HCT116 (cell line): ENCODE data around the gene BTC. TPM values are rescaled to one million over a fixed set of nuclear protein-coding genes. Genes with fewer than 3 reads are reported as not detected.
A peak's percentile ranks its signal among the peaks of the same experiment; 100 is the strongest.

Experiments
- ATAC-seq: fragments of 200-7000 bp; cut with Tn5 transposase; 2 replicates; pipeline ENCODE4 v1.9.1; 2020; ENCODE audit warnings: mild to moderate bottlenecking, moderate library complexity
- BruUV-seq: library from RNA; stranded (reverse); fragments of 400-500 nt; replicated peaks from 2 replicates; lab custom pipeline; 2021; lab: Mats Ljungman, UMichigan
- CTCF ChIA-PET: fragments of 300-600 bp; sonication (Branson Sonifier 250); formaldehyde crosslinking; loops from one replicate; lab custom pipeline; 2021; ENCODE audit warnings: antibody characterized with exemption; lab: Charles Lee
- POLR2A ChIA-PET: fragments of 300-600, 350-600 bp; sonication (Branson Sonifier 250); formaldehyde crosslinking; loops from one replicate; lab custom pipeline; 2021; ENCODE audit warnings: antibody characterized with exemption; lab: Charles Lee
- RAD21 ChIA-PET, 2 experiments: fragments of 300-600 bp; sonication (Branson Sonifier 250); formaldehyde crosslinking; loops; one replicate each; lab custom pipeline; 2023; ENCODE audit warnings: low total read pairs in 2 of 2; ENCODE audit not compliant: uncharacterized antibody in 2 of 2, unreplicated experiment in 2 of 2, low non-redundant PET in 1 of 2; lab: Charles Lee
- DNase-seq: peaks from one replicate; pipeline ENCODE4 v3.0.0-alpha.2; 2010; ENCODE audit warnings: low read depth, low spot score
- H2AFZ ChIP-seq: fragments of 200-600 bp; shearing (Covaris generic), sonication (generic); 2 replicates; pipeline ENCODE4 v1.6.1; 2017; ENCODE audit warnings: low read depth, mixed run types, mixed read lengths, antibody characterized with exemption, low read length; ENCODE audit not compliant: poor library complexity, severe bottlenecking
- H3K27ac ChIP-seq: 2 replicates; pipeline ENCODE4 v1.5.1; 2012; ENCODE audit warnings: low read depth, low read length
- H3K27me3 ChIP-seq: fragments of 200-600 bp; sonication (generic); 2 replicates; pipeline ENCODE4 v1.6.1; 2016; ENCODE audit warnings: mixed run types, low read length, mixed read lengths; ENCODE audit not compliant: insufficient read depth
- H3K36me3 ChIP-seq, 2 experiments: fragments of 200-500 bp in 1 of 2; fragments of 200-600 bp in 1 of 2; sonication (Bioruptor generic) in 1 of 2; sonication (generic) in 1 of 2; 2 replicates each; pipeline versions ENCODE4 v1.5.1 to v1.6.1; 2014 to 2016; ENCODE audit warnings: low read length in 2 of 2, inconsistent platforms in 1 of 2, mixed read lengths in 1 of 2, mixed run types in 1 of 2; ENCODE audit not compliant: insufficient read depth in 2 of 2, control insufficient read depth in 1 of 2
- H3K4me1 ChIP-seq, 2 experiments: fragments of 200-600 bp in 1 of 2; sonication (generic) in 1 of 2; 2 replicates each; pipeline versions ENCODE4 v1.5.1 to v1.6.1; 2012 to 2017; ENCODE audit warnings: low read length in 2 of 2, inconsistent platforms in 1 of 2, mild to moderate bottlenecking in 1 of 2, mixed read lengths in 1 of 2, mixed run types in 1 of 2, moderate library complexity in 1 of 2; ENCODE audit not compliant: insufficient read depth in 2 of 2, control insufficient read depth in 1 of 2
- H3K4me2 ChIP-seq: fragments of 200-600 bp; sonication (generic); 2 replicates; pipeline ENCODE4 v1.6.1; 2017; ENCODE audit warnings: mixed run types, low read length, mixed read lengths
- H3K4me3 ChIP-seq, 2 experiments: fragments of 200-600 bp in 1 of 2; sonication (generic) in 1 of 2; replicated peaks in 1 of 2; 2 replicates each; pipeline ENCODE4 v1.5.1; 2011 to 2016; ENCODE audit warnings: low read length in 2 of 2, control low read depth in 1 of 2, low read depth in 1 of 2, mild to moderate bottlenecking in 1 of 2, mixed read lengths in 1 of 2, mixed run types in 1 of 2
- H3K79me2 ChIP-seq: fragments of 200-600 bp; sonication (generic); 2 replicates; pipeline ENCODE4 v1.6.1; 2017; ENCODE audit warnings: mild to moderate bottlenecking, mixed run types, low read length, moderate library complexity, mixed read lengths; ENCODE audit not compliant: insufficient read depth
- H3K9ac ChIP-seq: fragments of 200-600 bp; sonication (generic); 2 replicates; pipeline ENCODE4 v1.6.1; 2016; ENCODE audit warnings: low read length, mixed read lengths
- H3K9me2 ChIP-seq: fragments of 200-600 bp; sonication (generic), shearing (Covaris generic); 2 replicates; pipeline ENCODE4 v1.6.1; 2017; ENCODE audit warnings: mixed run types, mild to moderate bottlenecking, moderate library complexity; ENCODE audit not compliant: insufficient read depth
- H3K9me3 ChIP-seq, 2 experiments: fragments of 200-500 bp in 1 of 2; fragments of 200-600 bp in 1 of 2; sonication (Bioruptor generic) in 1 of 2; sonication (generic) in 1 of 2; 2 replicates each; pipeline ENCODE4 v1.6.1; 2014 to 2017; ENCODE audit warnings: low read length in 2 of 2, mixed read lengths in 2 of 2, inconsistent platforms in 1 of 2, low read depth in 1 of 2, mild to moderate bottlenecking in 1 of 2, mixed run types in 1 of 2, moderate library complexity in 1 of 2; ENCODE audit not compliant: control insufficient read depth in 1 of 2, insufficient read depth in 1 of 2
- H4K20me1 ChIP-seq: fragments of 200-600 bp; sonication (generic), shearing (Covaris generic); 2 replicates; pipeline ENCODE4 v1.6.1; 2017; ENCODE audit warnings: mixed run types, mild to moderate bottlenecking, moderate library complexity; ENCODE audit not compliant: insufficient read depth
- CTCF ChIP-seq, 3 experiments: fragments of 200-600 bp in 1 of 3; sonication (generic) in 1 of 3; IDR thresholded peaks in 2 of 3; conservative IDR thresholded peaks in 1 of 3; 2 replicates each; pipeline ENCODE4 v1.5.1; 2012 to 2017; ENCODE audit warnings: low read depth in 2 of 3, low read length in 2 of 3, antibody characterized with exemption in 1 of 3, borderline replicate concordance in 1 of 3, control low read depth in 1 of 3, mild to moderate bottlenecking in 1 of 3, mixed read lengths in 1 of 3, mixed run types in 1 of 3, moderate library complexity in 1 of 3; ENCODE audit not compliant: insufficient read depth in 1 of 3
- EGR1 ChIP-seq: IDR thresholded peaks from 2 replicates; pipeline ENCODE4 v1.6.1; 2012; ENCODE audit warnings: low read depth
- ELF1 ChIP-seq: IDR thresholded peaks from 2 replicates; pipeline ENCODE4 v1.6.1; 2012; ENCODE audit warnings: low read depth, borderline replicate concordance
- EZH2phosphoT487 ChIP-seq: fragments of 200-600 bp; IDR thresholded peaks from 2 replicates; pipeline ENCODE4 v1.6.1; 2018; ENCODE audit warnings: antibody characterized with exemption, borderline replicate concordance
- FOSL1 ChIP-seq: IDR thresholded peaks from 2 replicates; pipeline ENCODE4 v1.6.1; 2012; ENCODE audit warnings: low read depth
- MAX ChIP-seq: IDR thresholded peaks from 2 replicates; pipeline ENCODE4 v1.6.1; 2012
- POLR2A ChIP-seq: IDR thresholded peaks from 2 replicates; pipeline ENCODE4 v1.7.0; 2011; ENCODE audit warnings: borderline replicate concordance; ENCODE audit not compliant: insufficient read depth, insufficient read length; ENCODE audit errors: extremely low read depth
- POLR2AphosphoS5 ChIP-seq: IDR thresholded peaks from 2 replicates; pipeline ENCODE4 v1.6.1; 2011; ENCODE audit warnings: mild to moderate bottlenecking, low read depth, low read length, moderate library complexity
- RAD21 ChIP-seq: IDR thresholded peaks from 2 replicates; pipeline ENCODE4 v1.6.1; 2012; ENCODE audit warnings: low read depth, mild to moderate bottlenecking
- SIN3A ChIP-seq: IDR thresholded peaks from 2 replicates; pipeline ENCODE4 v1.6.1; 2012; ENCODE audit warnings: low read depth
- SP1 ChIP-seq: IDR thresholded peaks from 2 replicates; pipeline ENCODE4 v1.6.1; 2012; ENCODE audit warnings: low read depth
- SRF ChIP-seq: IDR thresholded peaks from 2 replicates; pipeline ENCODE4 v1.6.1; 2012; ENCODE audit warnings: low read depth
- TCF7L2 ChIP-seq: IDR thresholded peaks from 2 replicates; pipeline ENCODE4 v1.7.0; 2011; ENCODE audit warnings: borderline replicate concordance, inconsistent platforms; ENCODE audit not compliant: insufficient read depth, insufficient read length; ENCODE audit errors: extremely low read depth
- ZFX ChIP-seq: fragments of 450-650 bp; IDR thresholded peaks from 2 replicates; pipeline ENCODE4 v1.6.1; 2017
- intact Hi-C: fragments of 100-400 bp; cut with micrococcal nuclease; formaldehyde crosslinking; loops from 2 replicates; pipeline ENCODE4 v1.10.0; 2022
- total RNA-seq: library from RNA; stranded (reverse); gene quantifications from one replicate; pipeline ENCODE4 v1.2.1, GENCODE V29; 2021; ENCODE audit not compliant: unreplicated experiment

The BTC gene
- total RNA-seq, 1 experiment from 2014 or later, result 4.5 TPM

- no TSS peak for BruUV-seq
- no peaks in the 10 kb centered on the region for H3K36me3 ChIP-seq
- TF ChIP-seq POLR2AphosphoS5, result no peak
- no peak for TF ChIP-seq EGR1
- peak; percentile 13; the same call in 1 of the 2 replicates for TF ChIP-seq RAD21
- no peak for TF ChIP-seq ELF1
- TF ChIP-seq ZFX, result no peak
- no peak for TF ChIP-seq EZH2phosphoT487
- no peak for TF ChIP-seq SP1
- no peak for TF ChIP-seq SIN3A
- no peak for TF ChIP-seq SRF
- no peak for TF ChIP-seq TCF7L2
- no peak for TF ChIP-seq FOSL1
- no peak for TF ChIP-seq POLR2A
- peak in 2 of 3 experiments; percentile 42 to 57; a peak in 3 of 6 replicates for TF ChIP-seq CTCF (IDR thresholded peaks at IDR 0.05 in 2 of 3, conservative IDR thresholded peaks at IDR 0.05 in 1 of 3; ENCODE audit: borderline replicate concordance in 1 of 3, insufficient read depth in 1 of 3, low read depth in 2 of 3, low read length in 2 of 3)
- no peak for TF ChIP-seq MAX
- TF ChIP-seq, all 23 proteins: peak for 2
- ChIA-PET RAD21 (no interaction called here), POLR2A (no interaction called here), CTCF (no interaction called here)
- ATAC-seq (no peak), DNase-seq (no peak)
- Histone ChIP-seq H3K4me3 (no peak overlapping the region), H2AFZ (no peak overlapping the region), H3K9me2 (no peaks in the 10 kb centered on the region), H3K27ac (no peak overlapping the region), H3K9ac (no peak overlapping the region), H3K27me3 (no peaks in the 10 kb centered on the region), H3K4me1 (no peaks in the 10 kb centered on the region), H3K9me3 (no peaks in the 10 kb centered on the region), H3K79me2 (no peaks in the 10 kb centered on the region), H4K20me1 (no peaks in the 10 kb centered on the region), H3K4me2 (no peak overlapping the region)
- intact Hi-C loops, result no loop called here
Measured at GRCh38 chr4:74830928-74831327, 36.6 kb upstream of the BTC start.
